Stomach smooth muscle (tissue), 2 donors: Measurements from ENCODE around the gene DAB2IP.

Experiments used
- H3K27ac ChIP-seq: one replicate; pipeline ENCODE4 v1.7.0; 2013; ENCODE audit warnings: mild to moderate bottlenecking, low read length, inconsistent platforms
- H3K27me3 ChIP-seq, 2 donors: one replicate each; pipeline ENCODE4 v1.7.0; 2013; ENCODE audit warnings: low read length in 2 of 2; ENCODE audit not compliant: insufficient read depth in 2 of 2, control insufficient read depth in 1 of 2
- H3K36me3 ChIP-seq, 2 donors: one replicate each; pipeline ENCODE4 v1.7.0; 2013; ENCODE audit warnings: low read length in 2 of 2; ENCODE audit not compliant: control insufficient read depth in 2 of 2, insufficient read depth in 2 of 2
- H3K4me1 ChIP-seq: one replicate; pipeline ENCODE4 v1.7.0; 2013; ENCODE audit warnings: low read length; ENCODE audit not compliant: control insufficient read depth, insufficient read depth
- H3K4me3 ChIP-seq, 2 donors: one replicate each; pipeline ENCODE4 v1.7.0; 2013; ENCODE audit warnings: low read length in 2 of 2
- H3K9ac ChIP-seq, 2 donors: one replicate each; pipeline ENCODE4 v1.7.0; 2013; ENCODE audit warnings: low read length in 2 of 2, mild to moderate bottlenecking in 1 of 2
- H3K9me3 ChIP-seq, 2 donors: one replicate each; pipeline ENCODE4 v1.7.0; 2013; ENCODE audit warnings: low read length in 2 of 2; ENCODE audit not compliant: control insufficient read depth in 2 of 2
- donor health status: healthy.
- donor health status: Pancreatic carcinoma.

The DAB2IP gene

DNA sequence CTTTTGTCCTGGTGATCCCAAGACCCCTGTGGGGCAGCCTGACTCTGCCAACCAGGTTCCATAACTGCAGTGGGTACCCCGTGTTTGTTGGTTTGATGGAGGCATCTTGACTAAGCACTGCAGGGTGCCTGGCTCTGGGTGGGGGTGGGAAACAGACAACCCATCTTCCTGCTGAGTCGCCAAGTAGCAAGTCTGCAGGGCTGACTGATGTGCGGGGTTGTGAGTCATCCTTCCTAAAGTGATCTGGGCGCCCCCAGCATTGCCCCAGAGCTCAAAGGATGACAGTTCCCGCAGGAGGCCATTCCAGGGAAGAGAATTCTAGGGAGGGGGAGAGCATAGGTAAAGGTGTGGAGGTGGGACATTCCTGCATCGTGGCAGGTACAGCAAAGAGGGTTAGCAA, 23.5 kb downstream of the DAB2IP start:
- Histone ChIP-seq H3K27me3 (no peaks in the 10 kb centered on the region), H3K36me3 (peaks cover 9 to 14% of the 10 kb centered on the region in 2 donors), H3K4me3 (no peak overlapping the region), H3K27ac (no peak overlapping the region), H3K9ac (no peak overlapping the region), H3K4me1 (peaks cover 34% of the 10 kb centered on the region), H3K9me3 (no peaks in the 10 kb centered on the region)

DNA sequence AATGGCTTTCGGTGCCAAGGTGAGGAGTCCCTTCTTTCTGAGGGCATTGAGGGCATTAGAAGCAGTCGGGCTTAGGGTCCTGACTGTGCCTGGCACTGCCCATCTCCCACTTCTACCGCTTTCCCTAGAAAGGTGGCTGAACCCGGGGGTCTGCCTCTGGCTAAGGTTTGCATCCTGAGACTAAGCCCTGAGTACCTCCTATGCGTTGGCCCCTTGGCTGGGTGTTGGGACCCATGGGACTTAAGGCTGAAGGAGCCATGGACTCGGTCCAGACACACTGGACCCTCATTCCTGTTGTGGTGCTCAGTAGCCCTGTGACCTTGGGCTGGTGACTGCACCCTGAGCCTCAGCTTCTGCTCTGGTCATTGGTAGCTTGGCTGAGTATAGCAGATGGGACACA, 23.9 kb downstream of the DAB2IP start:
- Histone ChIP-seq H3K4me3 (no peak overlapping the region), H3K9ac (no peak overlapping the region), H3K36me3 (peaks cover 9 to 18% of the 10 kb centered on the region in 2 donors), H3K27me3 (no peaks in the 10 kb centered on the region), H3K27ac (no peak overlapping the region), H3K9me3 (no peaks in the 10 kb centered on the region), H3K4me1 (peaks cover 34% of the 10 kb centered on the region)

DNA sequence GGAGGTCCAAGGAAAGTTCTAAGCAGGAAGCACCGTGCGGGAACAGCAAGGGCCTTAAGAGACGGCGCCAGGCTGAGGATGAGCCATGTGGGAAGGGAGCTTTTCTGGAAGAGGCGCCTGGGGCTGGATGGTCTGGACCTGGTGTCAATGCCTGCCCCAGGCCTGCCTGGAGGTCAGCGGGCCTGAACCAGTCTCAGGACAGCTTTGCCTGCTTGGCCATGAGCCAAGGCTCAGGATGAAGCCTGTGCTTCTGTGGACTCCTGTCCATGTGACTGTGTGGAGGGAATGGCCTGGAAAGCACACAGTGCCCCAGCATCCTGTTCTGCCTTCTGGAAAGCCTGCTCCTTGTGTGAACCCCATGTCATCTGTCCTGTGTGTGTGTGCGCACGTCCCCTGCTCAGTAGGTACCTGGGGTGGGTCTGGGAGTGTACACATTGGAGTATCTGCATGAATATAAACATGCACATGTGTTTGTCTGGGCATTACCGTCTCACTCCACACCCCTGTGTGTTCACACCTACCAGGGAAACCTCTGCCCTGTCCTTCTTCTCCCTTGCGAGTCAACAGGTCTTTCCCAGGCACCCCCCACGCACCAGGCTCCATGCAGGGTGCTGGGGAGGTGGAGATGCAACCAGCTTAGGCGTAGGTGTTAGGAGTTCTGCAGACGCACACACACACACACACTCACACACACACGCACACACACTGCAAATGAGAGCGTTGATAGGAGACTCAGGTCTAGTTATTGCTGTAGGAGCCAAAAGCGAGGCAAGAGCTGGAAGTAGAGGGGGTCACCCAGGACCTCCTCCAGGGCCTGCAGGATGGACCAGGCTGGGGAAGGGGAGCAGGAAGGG, 24.8 kb downstream of the DAB2IP start:
- Histone ChIP-seq H3K4me1 (peaks cover 34% of the 10 kb centered on the region), H3K9ac (no peak overlapping the region), H3K4me3 (no peak overlapping the region)

DNA sequence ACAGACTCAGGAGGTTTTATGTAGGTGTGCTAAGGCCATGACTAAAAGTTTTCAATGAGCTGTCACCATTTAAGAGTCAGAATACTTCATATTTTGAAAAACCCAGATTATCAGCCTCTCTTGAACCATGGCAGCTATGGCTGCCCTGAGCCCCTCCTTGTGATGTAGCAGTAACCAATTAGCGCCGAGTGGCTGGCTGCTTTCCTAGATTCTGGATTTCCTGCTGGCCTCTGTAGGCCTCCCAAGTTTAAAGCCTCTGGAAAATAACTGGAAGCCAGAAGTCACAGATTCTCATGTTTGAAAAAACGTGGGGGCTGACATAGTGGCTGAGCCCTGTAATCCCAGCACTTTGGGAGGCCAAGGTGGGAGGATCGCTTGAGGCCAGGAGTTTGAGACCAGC, 25.5 kb downstream of the DAB2IP start:
- H3K36me3 ChIP-seq: peaks cover 18 to 27% of the 10 kb centered on the region in 2 donors
- H3K4me3 ChIP-seq: no peak overlapping the region
- H3K27me3 ChIP-seq: no peaks in the 10 kb centered on the region
- H3K27ac ChIP-seq: no peak overlapping the region
- H3K4me1 ChIP-seq: peaks cover 34% of the 10 kb centered on the region
- H3K9me3 ChIP-seq: no peaks in the 10 kb centered on the region
- H3K9ac ChIP-seq: no peak overlapping the region

More for the DNA sequence above, 24.8 kb downstream of the DAB2IP start:
- Histone ChIP-seq H3K27me3 (no peaks in the 10 kb centered on the region), H3K36me3 (peaks cover 12 to 20% of the 10 kb centered on the region in 2 donors), H3K9me3 (no peaks in the 10 kb centered on the region), H3K27ac (no peak overlapping the region)

DNA sequence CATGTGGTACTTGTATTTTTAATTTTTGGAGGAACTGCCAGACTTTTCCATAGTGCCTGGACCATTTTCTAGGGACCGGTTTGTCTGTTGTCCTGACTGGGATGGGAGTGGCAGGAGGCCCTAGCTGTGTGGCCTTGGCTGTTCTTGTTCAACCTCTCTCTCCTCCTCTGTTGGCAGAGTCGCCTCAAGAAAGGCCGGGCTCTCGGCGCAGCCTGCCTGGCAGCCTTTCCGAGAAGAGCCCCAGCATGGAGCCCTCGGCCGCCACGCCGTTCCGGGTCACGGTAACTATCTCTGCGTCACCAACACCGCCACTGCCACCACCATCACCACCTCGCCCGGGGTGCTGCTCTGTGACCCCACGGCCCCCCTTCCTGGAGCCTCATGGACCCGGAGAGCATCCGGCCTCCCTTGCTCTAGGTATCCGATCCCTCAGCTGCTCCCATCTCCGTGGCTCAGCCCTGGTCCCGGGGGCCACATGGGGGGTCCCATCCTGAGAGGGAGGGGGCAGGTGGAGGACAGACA, 27.1 kb downstream of the DAB2IP start:
- Histone ChIP-seq H3K27me3 (no peaks in the 10 kb centered on the region), H3K9ac (no peak overlapping the region), H3K27ac (no peak overlapping the region), H3K4me3 (no peak overlapping the region), H3K4me1 (peaks cover 32% of the 10 kb centered on the region), H3K9me3 (no peaks in the 10 kb centered on the region), H3K36me3 (peaks cover 18 to 31% of the 10 kb centered on the region in 2 donors)

DNA sequence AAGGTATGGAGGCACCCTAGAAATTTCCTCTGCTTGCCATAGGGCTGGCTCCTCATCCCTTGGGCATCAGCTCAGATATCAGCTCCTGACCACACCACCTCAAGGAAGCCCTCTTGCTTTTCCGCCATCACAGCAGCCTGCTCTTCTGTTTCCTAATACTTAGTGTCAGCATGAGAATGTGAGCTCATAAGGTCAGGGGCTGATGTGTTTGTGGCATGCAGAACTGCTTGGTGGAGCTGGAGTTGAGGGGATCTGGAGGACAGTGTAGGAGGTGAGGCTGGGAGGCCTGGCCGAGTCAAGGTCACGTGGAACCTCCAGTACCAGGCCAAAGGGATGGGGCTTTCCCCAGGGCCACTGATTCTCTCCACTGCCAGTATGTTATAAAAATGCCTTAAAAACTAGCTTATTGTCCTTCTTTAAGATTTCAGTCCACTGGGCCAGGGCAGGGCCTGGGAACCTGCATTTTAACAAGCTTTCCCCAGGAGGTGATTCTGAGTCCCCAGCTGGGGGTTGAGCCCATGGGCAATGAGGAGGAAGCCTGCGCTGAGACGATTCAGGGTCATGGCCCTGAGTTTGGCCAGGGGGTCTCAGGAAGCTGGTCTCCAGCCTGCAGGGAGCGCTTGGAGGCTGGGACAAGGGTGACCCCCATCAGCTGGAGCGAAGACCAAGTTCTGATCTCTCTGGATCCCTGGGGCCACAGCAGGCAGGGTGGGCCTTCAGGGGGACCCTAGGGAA, 28.6 kb downstream of the DAB2IP start:
- Histone ChIP-seq H3K27ac (no peak overlapping the region), H3K4me1 (peaks cover 22% of the 10 kb centered on the region), H3K9me3 (no peaks in the 10 kb centered on the region), H3K27me3 (no peaks in the 10 kb centered on the region), H3K4me3 (no peak overlapping the region), H3K36me3 (peaks cover 18 to 31% of the 10 kb centered on the region in 2 donors), H3K9ac (no peak overlapping the region)

DNA sequence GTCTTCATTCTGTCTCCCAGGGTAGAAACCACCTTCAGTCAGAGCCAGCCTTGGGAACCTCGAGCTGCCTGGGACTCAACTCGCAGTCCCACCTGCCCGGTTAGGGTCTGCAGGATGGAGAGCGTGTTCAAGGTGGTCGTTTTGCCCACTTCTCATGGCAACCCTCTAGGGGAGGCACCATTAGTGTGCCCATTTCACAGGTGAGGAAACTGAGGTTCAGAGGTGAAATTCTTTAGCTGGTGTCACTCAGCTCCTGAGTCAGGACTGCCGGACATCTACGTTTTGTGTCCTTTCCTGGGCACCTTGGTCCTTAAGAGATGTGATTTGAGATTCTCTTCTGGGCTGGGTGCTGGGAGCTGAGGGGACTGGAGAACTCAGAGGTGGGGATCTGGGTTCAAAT, 30.0 kb downstream of the DAB2IP start:
- Histone ChIP-seq H3K9ac (no peak overlapping the region), H3K9me3 (no peaks in the 10 kb centered on the region), H3K4me1 (peaks cover 9% of the 10 kb centered on the region), H3K27me3 (no peaks in the 10 kb centered on the region), H3K4me3 (no peak overlapping the region), H3K27ac (no peak overlapping the region), H3K36me3 (peaks cover 18 to 31% of the 10 kb centered on the region in 2 donors)

DNA sequence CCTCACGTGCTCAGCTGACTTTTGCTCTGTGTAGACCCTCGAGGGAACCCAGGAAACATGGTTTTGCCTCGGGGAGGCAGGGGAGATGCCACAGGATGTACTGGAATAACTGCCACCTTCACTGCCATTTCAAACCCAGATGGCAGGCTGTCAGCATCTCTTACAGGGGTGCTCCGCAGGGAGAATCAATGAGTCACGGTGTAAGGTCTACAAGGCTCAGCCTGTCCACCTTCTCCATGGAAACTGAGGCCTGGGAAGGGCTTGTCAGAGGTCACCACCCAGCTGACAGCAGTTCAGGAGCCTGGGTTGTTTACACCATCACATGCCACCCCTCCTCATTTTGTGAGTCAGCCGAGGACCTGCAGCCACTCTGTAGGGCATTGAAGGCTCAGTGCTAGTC, 30.8 kb downstream of the DAB2IP start:
- H3K27ac ChIP-seq: no peak overlapping the region
- H3K36me3 ChIP-seq: peaks cover 18 to 31% of the 10 kb centered on the region in 2 donors
- no peaks in the 10 kb centered on the region for H3K27me3 ChIP-seq
- no peak overlapping the region for H3K9ac ChIP-seq
- H3K9me3 ChIP-seq: no peaks in the 10 kb centered on the region
- no peak overlapping the region for H3K4me3 ChIP-seq
- peaks cover 7% of the 10 kb centered on the region for H3K4me1 ChIP-seq

DNA sequence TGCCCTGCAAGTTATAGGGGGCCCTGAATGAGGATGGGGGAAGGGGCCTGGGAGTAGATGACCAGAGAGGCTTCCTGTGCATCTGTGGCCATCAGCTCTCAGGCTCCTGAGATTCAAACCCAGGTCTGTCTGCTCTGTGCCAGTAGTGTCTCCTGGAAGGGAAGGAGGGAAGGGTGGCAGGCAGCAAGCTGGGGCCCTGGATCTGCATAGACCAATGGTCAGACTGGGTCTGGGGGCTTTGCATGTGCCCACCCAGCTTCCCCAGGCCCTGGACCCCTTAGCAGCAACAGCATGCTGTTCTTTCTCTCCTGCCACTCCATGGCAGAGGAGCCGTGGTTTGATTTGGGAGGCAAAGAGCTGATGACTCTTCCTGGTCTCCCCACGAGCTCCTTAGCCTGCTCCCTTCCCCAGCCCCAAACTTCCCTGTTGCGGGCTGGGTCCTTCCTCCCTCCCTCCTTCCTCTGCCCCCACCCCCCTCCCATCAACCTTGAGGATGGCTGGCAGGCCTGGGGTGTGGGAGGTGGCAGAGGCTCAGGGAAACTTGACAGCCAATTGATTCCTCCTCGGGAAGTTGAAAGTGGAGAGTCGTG, 31.6 kb downstream of the DAB2IP start:
- no peak overlapping the region for H3K9ac ChIP-seq
- no peak overlapping the region for H3K4me3 ChIP-seq
- no peak overlapping the region for H3K27ac ChIP-seq
- peaks cover 18 to 31% of the 10 kb centered on the region in 2 donors for H3K36me3 ChIP-seq
- H3K9me3 ChIP-seq: no peaks in the 10 kb centered on the region
- H3K4me1 ChIP-seq: peaks cover 12% of the 10 kb centered on the region
- H3K27me3 ChIP-seq: no peaks in the 10 kb centered on the region

DNA sequence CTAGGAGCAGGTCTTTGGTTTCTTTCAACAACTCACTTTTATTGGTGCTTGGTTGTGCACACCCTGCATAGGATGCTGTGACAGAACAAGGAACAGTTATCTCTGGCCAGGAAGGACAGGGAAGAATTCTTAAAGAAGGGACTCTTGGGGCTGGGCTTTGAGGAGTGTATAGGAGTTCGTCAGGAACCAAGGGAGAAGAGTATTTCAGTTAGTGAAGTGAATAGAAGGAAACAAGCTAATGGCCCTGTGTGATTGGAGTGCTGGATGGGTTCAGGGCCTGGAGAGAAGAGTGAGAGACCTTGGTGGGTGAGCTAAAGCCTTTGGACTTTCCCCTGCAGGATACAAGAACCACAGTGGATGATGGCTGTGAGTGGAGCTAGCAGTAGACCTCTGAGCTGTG, 32.2 kb downstream of the DAB2IP start:
- peaks cover 12% of the 10 kb centered on the region for H3K4me1 ChIP-seq
- no peak overlapping the region for H3K27ac ChIP-seq
- H3K9ac ChIP-seq: no peak overlapping the region
- H3K9me3 ChIP-seq: no peaks in the 10 kb centered on the region
- H3K36me3 ChIP-seq: peaks cover 18 to 34% of the 10 kb centered on the region in 2 donors
- H3K4me3 ChIP-seq: no peak overlapping the region
- H3K27me3 ChIP-seq: no peaks in the 10 kb centered on the region
